GM19372 (cell line): Measurements from ENCODE around the gene RANBP3.
"Not testable (repeated sequence)": the region's sequence is repeated elsewhere in the genome, so short reads cannot be mapped to it uniquely, and the experiment has no call there.

ENCODE experiments used
- ATAC-seq: cut with Tn5 transposase; IDR thresholded peaks from one replicate; pipeline ENCODE4 v1.9.1; 2021; ENCODE audit warnings: mild to moderate bottlenecking, low read depth, moderate library complexity; ENCODE audit not compliant: unreplicated experiment

The RANBP3 gene

GRCh38 chr19:5968431-5969373 is 9.2 kb downstream of the RANBP3 start:
- no peak for ATAC-seq

- ATAC-seq: no peak
These were observed 9.9 kb downstream of the RANBP3 start for GRCh38 chr19:5967994-5968430.

DNA sequence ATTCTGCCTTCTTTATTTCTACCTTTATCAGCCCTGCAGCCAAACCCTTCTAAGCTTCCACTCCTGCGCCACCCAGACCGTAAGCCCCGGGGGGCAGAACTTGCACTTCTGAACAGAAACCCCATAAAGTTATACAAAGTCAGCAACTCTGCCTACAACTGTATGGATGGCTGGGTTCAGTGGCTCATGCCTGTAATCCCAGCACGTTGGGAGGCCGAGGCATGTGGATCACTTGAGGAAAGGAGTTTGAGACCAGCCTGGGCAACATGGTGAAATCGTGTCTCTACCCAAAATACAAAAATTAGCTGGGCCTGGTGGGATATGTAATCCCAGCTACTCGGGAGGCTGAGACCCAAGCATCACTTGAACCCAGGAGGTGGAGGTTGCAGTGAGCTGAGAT is 10.4 kb downstream of the RANBP3 start:
- ATAC-seq: no peak

DNA sequence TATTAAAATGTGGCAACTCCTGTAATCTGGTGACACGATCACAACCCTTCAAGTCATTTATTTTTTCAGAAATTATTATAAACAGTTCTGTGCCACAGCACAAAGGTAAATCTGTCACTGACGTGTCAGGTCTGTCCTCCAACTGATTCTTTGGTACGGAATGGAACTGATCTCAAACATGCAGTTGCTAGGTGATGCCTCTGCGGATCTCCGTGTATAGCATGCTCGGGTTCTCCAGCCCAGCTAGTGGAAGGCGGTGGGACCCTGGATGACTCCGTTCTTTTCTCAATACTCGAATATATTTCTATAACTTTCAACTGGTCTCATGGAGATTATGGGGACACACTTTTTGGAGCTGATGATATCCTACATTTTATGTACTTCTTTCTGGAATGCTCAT is 11.0 kb downstream of the RANBP3 start:
- no peak for ATAC-seq

DNA sequence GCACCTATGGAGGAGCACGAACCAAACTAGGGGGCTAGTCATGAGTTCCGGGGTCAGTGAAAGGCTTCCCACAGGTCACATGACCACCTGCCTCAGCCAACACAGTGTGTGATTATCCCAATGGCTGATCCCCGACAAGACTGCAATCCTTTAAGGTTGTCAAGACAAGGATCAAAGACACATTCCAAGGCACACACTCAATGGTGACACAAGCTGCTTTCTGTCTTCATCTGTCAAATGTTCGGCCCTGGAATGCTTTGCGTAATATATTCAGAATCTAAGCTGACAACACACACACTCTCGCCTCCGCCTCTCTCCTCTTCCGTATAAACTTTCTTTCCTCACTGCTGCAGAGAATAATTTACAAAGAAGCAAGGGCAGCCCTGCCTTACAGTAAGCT is 11.7 kb downstream of the RANBP3 start:
- no peak for ATAC-seq

GRCh38 chr19:5964816-5965565 is 12.9 kb downstream of the RANBP3 start:
- ATAC-seq: no peak

GRCh38 chr19:5963855-5964254 is 14.1 kb downstream of the RANBP3 start:
- no peak for ATAC-seq

GRCh38 chr19:5963259-5963658 is 14.7 kb downstream of the RANBP3 start:
- ATAC-seq: not testable (repeated sequence)

GRCh38 chr19:5961969-5962945 is 15.7 kb downstream of the RANBP3 start:
- no peak for ATAC-seq

GRCh38 chr19:5961641-5961968 is 16.3 kb downstream of the RANBP3 start:
- not testable (repeated sequence) for ATAC-seq

GRCh38 chr19:5960005-5961001 is 17.6 kb downstream of the RANBP3 start:
- no peak for ATAC-seq

- no peak for ATAC-seq
These were observed 18.5 kb downstream of the RANBP3 start for GRCh38 chr19:5959260-5960004.

GRCh38 chr19:5958851-5959122 is 19.2 kb downstream of the RANBP3 start:
- no peak for ATAC-seq

DNA sequence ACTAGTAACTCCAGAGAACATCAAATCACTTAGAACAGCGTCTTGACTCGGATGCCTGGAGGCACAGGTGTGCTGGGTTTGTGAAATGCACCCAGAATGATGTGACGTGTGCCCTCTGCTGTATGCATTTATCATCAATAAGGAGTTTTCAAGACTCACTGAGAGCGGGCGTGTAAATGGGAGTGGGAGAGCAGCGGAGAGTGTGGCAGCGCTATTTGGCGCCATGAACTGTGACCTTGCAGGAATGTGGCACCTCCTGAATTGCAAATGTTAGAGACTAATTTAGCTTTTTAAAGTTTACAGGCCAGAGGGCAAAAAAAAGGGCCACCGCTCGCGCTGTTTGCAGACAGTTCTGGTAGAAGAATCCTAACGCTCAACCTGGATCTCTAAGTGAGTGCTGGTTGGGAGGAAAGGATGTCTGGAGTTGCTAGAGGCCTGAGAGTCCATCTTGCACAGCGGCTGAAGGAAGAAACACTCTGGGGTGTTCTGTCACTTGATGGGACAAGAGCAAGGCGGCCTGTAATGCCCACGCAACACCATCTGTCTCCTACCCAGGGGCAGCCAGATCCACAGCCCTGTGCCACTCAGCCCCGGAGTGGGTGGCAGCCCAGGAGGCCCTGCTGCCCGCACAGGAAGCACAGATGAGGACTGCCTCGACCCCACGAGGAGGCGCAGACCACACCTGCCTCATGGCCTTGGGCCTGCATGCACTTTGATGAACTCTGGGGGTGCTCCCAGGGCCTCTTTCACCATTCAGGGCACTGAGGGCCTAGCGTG is 19.7 kb downstream of the RANBP3 start:
- ATAC-seq: no peak

GRCh38 chr19:5957170-5957569 is 20.8 kb downstream of the RANBP3 start:
- no peak for ATAC-seq

GRCh38 chr19:5956728-5957127 is 21.2 kb downstream of the RANBP3 start:
- ATAC-seq: no peak

- no peak for ATAC-seq
These were observed 21.6 kb downstream of the RANBP3 start for GRCh38 chr19:5956323-5956722.

- ATAC-seq: no peak
These were observed 22.4 kb downstream of the RANBP3 start for GRCh38 chr19:5955636-5955935.
